Adrenal gland (tissue), 12 donors: ENCODE results near the gene CFTR. TPM values are rescaled to one million over a fixed set of nuclear protein-coding genes. Genes with fewer than 3 reads are reported as not detected.

Experiments
- DNase-seq, 7 donors: peaks; one replicate each; pipeline ENCODE4 v3.0.0-alpha.2; 2019 to 2020
- H3K27ac ChIP-seq, 5 donors: fragments of 200-600 bp; sonication (generic) in 4 of 5; 1 replicate in 3 of 5; 2 replicates in 2 of 5; pipeline versions ENCODE4 v1.5.1 to v1.8.0; 2016 to 2020; ENCODE audit warnings: mild to moderate bottlenecking in 1 of 5
- H3K27me3 ChIP-seq: fragments of 200-600 bp; 2 replicates; pipeline ENCODE4 v1.8.0; 2021
- H3K36me3 ChIP-seq, 2 donors: fragments of 200-600 bp; replicated peaks in 1 of 2; 1 replicate in 1 of 2; 2 replicates in 1 of 2; pipeline versions ENCODE4 v1.5.1 to v1.8.0; 2018 to 2022
- H3K4me1 ChIP-seq, 2 donors: fragments of 200-600 bp; replicated peaks in 1 of 2; 1 replicate in 1 of 2; 2 replicates in 1 of 2; pipeline versions ENCODE4 v1.5.1 to v1.8.0; 2018 to 2021
- H3K4me3 ChIP-seq, 4 donors: fragments of 200-600 bp; sonication (generic) in 3 of 4; one replicate each; pipeline ENCODE4 v1.5.1; 2016 to 2018
- H3K9me3 ChIP-seq, 3 donors: fragments of 200-600 bp; sonication (generic) in 1 of 3; replicated peaks in 1 of 3; 1 replicate in 2 of 3; 2 replicates in 1 of 3; pipeline versions ENCODE4 v1.5.1 to v1.8.0; 2016 to 2021
- CTCF ChIP-seq, 6 experiments: fragments of 450-650 bp in 4 of 6; fragments of 200-600 bp in 2 of 6; sonication (generic) in 1 of 6; IDR thresholded peaks; 1 replicate in 5 of 6; 2 replicates in 1 of 6; pipeline versions ENCODE4 v1.5.1 to v1.8.0; 2016 to 2021; ENCODE audit warnings: antibody characterized with exemption in 6 of 6, mild to moderate bottlenecking in 2 of 6, moderate library complexity in 1 of 6
- POLR2A ChIP-seq, 2 donors: fragments of 450-650 bp; IDR thresholded peaks; one replicate each; pipeline ENCODE4 v1.6.1; 2017; ENCODE audit warnings: antibody characterized with exemption in 2 of 2, mild to moderate bottlenecking in 2 of 2, moderate library complexity in 1 of 2
- WGBS, 4 donors: extraction: QIAGEN DNeasy Blood & Tissue Kit in 2 of 4; methylation state at CpG; one replicate each; pipeline versions ENCODE4 v1.1.5 to v1.1.7; 2013 to 2017; 5-methylcytosine and 5-hydroxymethylcytosine counted together
- intact Hi-C, 2 donors: fragments of 100-400 bp; cut with DNase I; formaldehyde crosslinking; loops; one replicate each; pipeline versions ENCODE4 v1.14.1 to v1.15.0; 2022 to 2023
- polyA plus RNA-seq, 3 donors: library from polyadenylated mRNA; stranded (reverse); fragments of 200-250 nt in 2 of 3; fragments of 350-450 nt in 1 of 3; fragmentation: Illumina TruSeq in 1 of 3; extraction: RNeasy Lipid Tissue Mini Kit (QIAGEN cat#74804) in 1 of 3; gene quantifications; one replicate each; pipeline ENCODE4 v1.2.3, GENCODE V29; 2013 to 2014
- total RNA-seq, 9 donors: library from RNA; depleted of rRNA in 4 of 9; stranded (reverse); fragments of >200 nt in 4 of 9; fragments of 120-200 nt in 1 of 9; fragmentation: NEBNext Ultra II Directional in 1 of 9; extraction: Animal tissue kit (Norgen Biotek cat#: 25700) in 1 of 9; gene quantifications; one replicate each; pipeline versions ENCODE4 v1.1.0 to v1.2.4, GENCODE V29; 2013 to 2023
- donor health status: healthy with polysubstance abuse.
- donor health status: Bipolar disorder and iron deficiency.
- donor health status: DM: yes; HTN: yes; CAD: no.
- donor health status: DM: no; HTN: no; CAD: no.
- donor health status: DM: no; HTN: no; CAD: no.
- donor health status: DM: yes; HTN: yes; CAD: no.

CFTR gene
- total and polyA plus RNA-seq, 12 donors = 0.07 to 0.22 (median 0.08) TPM; not detected in 9

GRCh38 chr7:117619681-117620080, 139.9 kb downstream of the CFTR start:
- intact Hi-C loops = no loop called here

GRCh38 chr7:117621075-117621618, 141.3 kb downstream of the CFTR start:
- H3K4me3 ChIP-seq = no peak overlapping the region
- intact Hi-C loops = no loop called here
- no peaks in the 10 kb centered on the region for H3K9me3 ChIP-seq
- no peaks in the 10 kb centered on the region for H3K36me3 ChIP-seq
- 39 to 78% (median 49%) methylated on average over 2 of the region's 2 CpGs for WGBS, 4 donors
- no peak overlapping the region for H3K27ac ChIP-seq
- TF ChIP-seq CTCF (IDR thresholded peaks at IDR 0.05) = no peak
- TF ChIP-seq POLR2A (IDR thresholded peaks at IDR 0.05) = no peak
- H3K27me3 ChIP-seq = no peaks in the 10 kb centered on the region
- DNase-seq = no peak
- H3K4me1 ChIP-seq = no peaks in the 10 kb centered on the region

More at GRCh38 chr7:117619681-117620080, 139.9 kb downstream of the CFTR start:
- H3K4me3 ChIP-seq = no peak overlapping the region
- TF ChIP-seq CTCF (IDR thresholded peaks at IDR 0.05) = no peak
- no peak for TF ChIP-seq POLR2A (IDR thresholded peaks at IDR 0.05)
- no peaks in the 10 kb centered on the region for H3K27me3 ChIP-seq
- no peak overlapping the region for H3K27ac ChIP-seq
- no peaks in the 10 kb centered on the region for H3K4me1 ChIP-seq
- DNase-seq = no peak
- H3K9me3 ChIP-seq = no peaks in the 10 kb centered on the region
- no peaks in the 10 kb centered on the region for H3K36me3 ChIP-seq

GRCh38 chr7:117623606-117624005, 143.8 kb downstream of the CFTR start:
- Histone ChIP-seq H3K9me3 (no peaks in the 10 kb centered on the region), H3K27ac (no peak overlapping the region), H3K36me3 (no peaks in the 10 kb centered on the region), H3K4me3 (no peak overlapping the region), H3K4me1 (no peaks in the 10 kb centered on the region), H3K27me3 (no peaks in the 10 kb centered on the region)
- intact Hi-C loops = no loop called here
- 64 to 71% (median 70%) methylated on average over 4 of the region's 4 CpGs for WGBS, 4 donors
- DNase-seq = no peak
- TF ChIP-seq CTCF (IDR thresholded peaks at IDR 0.05) = no peak
- no peak for TF ChIP-seq POLR2A (IDR thresholded peaks at IDR 0.05)

- intact Hi-C loops = no loop called here
- Histone ChIP-seq H3K4me1 (no peaks in the 10 kb centered on the region), H3K27ac (no peak overlapping the region), H3K36me3 (no peaks in the 10 kb centered on the region), H3K9me3 (no peaks in the 10 kb centered on the region), H3K4me3 (no peak overlapping the region), H3K27me3 (no peaks in the 10 kb centered on the region)
- 66 to 73% (median 69%) methylated on average over 4 of the region's 4 CpGs for WGBS, 4 donors
- DNase-seq = no peak
- TF ChIP-seq POLR2A (IDR thresholded peaks at IDR 0.05) (no peak), CTCF (IDR thresholded peaks at IDR 0.05) (no peak)
These were observed 150.7 kb downstream of the CFTR start for GRCh38 chr7:117630501-117630900.
